GM19239 (cell line): ENCODE measurements around the gene KSR2.

Experiments
- DNase-seq: peaks from one replicate; pipeline ENCODE4 v3.0.0; 2011; ENCODE audit warnings: low spot score; ENCODE audit not compliant: insufficient read length
- FAIRE-seq: peaks from 2 replicates; lab custom pipeline; 2011; peaks lifted over from hg19 to GRCh38; lab: Jason Lieb, UNC

KSR2 gene

DNA sequence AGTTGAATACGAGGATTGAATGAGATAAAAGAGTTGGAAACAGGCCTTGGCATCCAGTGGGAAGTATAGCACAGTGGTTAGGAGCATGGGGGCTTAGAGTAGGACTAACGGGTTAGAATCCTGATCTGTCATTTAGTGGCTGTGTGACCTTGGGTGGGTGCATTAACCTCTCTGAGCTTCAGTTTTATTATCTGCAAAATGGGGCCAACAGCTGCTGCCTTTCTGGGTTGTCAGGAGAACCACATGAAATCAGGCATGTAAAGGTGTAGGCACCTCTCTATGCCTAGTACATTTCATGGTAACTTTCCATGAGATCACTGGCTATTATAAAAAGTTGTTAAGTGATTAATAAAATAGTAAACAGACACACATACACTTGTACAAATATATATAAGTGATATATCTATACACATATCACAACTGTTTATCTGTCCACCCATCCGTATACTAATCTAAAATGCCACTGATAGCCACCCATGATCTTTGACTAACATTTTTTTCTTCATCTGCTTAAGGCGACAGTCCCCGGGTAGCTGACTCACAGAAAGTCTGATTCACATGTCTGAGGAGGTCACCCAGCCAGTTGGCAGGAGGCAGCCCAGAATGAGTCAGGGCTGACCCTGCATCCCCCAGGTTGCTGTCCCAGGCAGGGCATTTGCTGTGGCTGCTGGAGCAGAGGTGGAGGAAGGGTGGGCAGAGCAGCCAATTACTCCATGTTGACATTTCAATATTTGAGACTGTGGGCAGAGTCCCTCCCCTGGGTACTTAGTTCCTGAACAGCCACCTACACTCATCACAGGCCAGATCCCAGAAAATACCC is 481.7 kb downstream of the KSR2 start:
- no peak for DNase-seq
- no peak for FAIRE-seq

DNA sequence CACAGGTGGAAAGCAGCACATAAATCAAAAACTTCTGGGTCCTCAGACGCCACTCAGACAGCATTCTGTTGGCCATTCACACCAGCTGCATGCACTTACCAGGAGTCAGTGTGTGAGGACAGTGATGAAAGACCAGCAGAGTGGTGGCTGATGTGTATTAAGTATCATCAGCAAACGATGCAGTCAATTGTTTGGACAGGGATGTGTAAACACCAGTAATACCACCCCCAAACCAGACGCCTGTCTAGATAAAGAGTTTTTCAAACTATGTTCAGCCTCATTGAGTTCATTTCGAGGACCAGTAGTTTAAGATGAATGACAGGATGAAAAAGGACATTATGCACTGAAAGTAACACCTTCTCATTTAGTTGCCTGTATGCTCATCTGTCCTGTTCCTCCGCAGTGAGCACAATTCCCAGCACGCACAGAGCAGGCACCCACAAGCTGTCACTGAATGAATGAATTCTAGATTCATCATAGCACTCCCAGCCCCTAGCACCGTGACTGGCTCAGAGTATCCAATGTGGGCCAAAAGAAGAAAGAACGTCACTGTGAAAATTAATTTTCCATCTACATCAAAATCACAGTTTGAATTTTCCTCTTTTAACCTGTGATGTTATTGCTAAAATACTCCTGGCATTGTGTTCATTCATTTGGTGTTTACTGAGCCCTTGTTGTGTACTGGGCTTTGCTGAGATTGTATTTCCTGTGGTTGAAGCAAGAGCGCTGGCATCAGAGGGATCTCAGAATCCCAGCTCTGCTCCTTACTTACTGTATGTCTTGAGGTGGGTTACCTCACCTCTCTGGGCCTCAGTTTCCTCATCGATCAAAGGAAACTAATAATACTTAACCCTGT is 482.6 kb downstream of the KSR2 start:
- no peak for DNase-seq
- FAIRE-seq, result no peak

DNA sequence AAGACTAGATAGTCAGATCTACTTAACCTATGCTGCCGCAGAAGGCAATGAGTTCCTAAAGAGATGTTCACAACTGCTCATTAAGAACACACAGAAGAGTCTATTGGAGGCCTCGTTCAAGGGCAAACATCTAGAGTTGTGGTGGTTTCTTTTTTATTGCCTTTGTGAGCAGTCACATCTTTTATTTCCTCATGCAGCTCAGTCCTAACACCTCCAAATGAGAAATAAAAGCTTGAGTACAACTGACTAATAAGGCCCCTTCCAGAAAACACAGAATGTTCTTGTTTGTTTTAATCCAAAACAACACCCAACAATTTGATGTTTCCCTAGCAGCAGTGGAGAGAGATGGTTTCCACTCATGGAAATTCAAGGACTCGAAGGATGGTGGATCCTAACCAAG is 483.9 kb downstream of the KSR2 start:
- FAIRE-seq, result no peak
- DNase-seq, result no peak

DNA sequence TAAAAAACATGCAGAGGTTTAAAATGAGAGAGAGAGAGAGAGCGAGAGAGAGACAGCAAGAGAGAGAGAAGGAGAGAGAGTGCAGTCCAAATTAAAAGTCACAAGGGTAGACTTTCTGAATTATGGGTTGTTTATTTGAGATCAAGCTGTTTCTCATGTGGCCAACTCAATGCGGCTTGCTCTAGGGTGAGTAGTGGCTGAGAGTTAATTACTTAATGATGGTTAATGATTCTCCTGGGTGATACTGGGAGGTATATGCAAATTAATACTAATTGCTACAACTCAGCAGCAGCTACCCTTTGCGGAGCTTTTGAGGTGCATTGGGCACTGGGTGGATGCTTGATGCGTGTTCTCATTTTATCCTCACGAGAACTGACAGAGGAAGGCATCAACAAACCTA is 485.3 kb downstream of the KSR2 start:
- no peak for FAIRE-seq

DNA sequence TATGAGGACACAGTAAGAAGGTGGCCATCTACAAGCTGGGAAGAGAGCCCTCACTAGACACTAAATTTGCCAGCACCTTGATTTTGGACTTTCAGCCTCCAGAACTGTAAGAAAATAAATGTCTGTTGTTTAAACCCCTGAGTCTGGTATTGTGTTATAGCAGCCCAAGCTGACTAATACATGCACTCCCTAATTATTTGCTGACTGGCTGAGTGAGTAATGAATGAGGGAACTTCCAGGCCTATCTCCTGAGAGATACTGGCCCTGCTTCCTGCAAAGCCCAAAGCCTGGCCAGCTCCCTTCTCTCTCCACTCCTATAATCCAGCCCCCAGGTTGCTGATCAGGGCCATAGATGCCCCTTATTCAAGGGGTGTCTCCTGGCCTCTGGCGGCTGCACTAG is 487.3 kb downstream of the KSR2 start:
- FAIRE-seq (no peak), DNase-seq (no peak)

More for the DNA sequence above, 485.3 kb downstream of the KSR2 start:
- DNase-seq, result no peak

DNA sequence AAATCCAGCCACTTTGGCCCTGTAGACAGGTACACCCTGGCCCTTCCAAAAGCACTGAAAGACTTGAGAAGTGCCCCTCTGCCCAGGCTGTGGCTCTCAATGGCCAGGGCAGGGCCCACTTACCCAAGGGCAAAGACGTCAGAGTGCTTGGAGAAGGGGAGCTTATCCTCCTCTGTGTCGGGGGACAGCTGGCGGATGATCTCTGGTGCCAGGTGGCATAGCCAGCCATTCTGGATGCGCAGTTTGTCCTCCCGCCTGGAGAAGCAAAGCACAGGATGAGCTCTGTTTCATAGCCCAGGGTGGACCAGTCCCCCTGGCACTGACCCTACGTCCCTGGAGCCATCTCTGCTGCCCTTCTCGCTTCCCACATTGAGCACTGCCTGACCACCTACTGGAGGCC is 492.4 kb downstream of the KSR2 start:
- FAIRE-seq, result no peak

DNA sequence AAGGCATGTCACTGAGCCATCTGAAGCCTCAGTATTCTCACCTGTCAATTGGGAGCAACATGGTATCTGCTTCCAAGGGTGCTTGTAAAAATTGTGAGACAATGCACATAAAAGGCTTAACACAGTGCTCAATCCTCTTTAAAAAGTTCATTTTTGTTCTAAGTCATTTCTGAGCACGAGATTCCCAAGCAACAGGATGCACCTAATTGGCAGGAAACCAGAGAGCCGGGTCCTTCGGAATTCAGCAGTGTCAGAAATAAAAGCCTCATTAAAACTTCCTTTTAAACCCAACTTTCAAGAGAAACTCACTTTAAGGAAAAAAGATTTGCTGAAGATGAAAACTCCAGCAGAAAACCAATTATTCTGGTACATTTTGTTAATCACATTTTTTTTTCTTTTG is 494.9 kb downstream of the KSR2 start:
- FAIRE-seq (no peak), DNase-seq (no peak)

More for the DNA sequence above, 492.4 kb downstream of the KSR2 start:
- DNase-seq, result no peak

DNA sequence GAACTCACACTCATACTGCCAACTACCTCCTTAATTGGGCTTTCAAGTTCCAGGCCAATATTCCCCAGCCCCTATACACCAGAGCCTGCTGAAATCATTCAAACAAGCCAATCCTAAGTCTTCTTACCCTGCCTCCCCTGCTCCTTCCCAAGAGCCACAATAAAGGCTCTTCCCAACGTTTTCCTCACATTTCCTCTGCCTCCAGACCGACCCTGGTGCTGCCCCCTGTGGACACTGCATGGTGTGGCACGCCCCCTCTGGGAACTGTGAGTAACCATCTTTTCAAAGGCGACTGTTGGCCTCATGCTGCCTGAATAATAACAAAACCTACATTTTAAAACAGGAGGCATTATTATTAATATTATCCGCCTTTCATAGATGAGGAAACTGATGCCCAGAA is 495.8 kb downstream of the KSR2 start:
- FAIRE-seq (no peak), DNase-seq (no peak)

DNA sequence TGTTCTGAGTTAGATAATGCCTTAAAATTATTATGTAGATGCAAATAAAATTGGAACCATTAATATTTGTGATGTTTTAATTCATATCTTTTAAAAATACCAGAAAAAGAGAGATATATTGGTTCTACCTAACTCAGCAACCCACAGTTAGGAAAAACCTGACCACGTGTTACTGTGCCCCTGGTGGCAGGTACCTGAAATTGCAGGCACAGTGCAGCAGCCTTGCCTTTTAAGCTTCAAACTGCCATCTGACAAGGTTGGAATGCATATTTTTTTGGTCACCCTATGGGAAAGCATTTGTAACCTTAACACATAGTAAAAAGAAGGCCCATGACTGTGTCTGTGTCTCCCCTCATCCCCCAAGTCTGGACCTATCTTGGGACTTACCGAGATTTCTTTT is 498.0 kb downstream of the KSR2 start:
- DNase-seq (no peak), FAIRE-seq (no peak)

DNA sequence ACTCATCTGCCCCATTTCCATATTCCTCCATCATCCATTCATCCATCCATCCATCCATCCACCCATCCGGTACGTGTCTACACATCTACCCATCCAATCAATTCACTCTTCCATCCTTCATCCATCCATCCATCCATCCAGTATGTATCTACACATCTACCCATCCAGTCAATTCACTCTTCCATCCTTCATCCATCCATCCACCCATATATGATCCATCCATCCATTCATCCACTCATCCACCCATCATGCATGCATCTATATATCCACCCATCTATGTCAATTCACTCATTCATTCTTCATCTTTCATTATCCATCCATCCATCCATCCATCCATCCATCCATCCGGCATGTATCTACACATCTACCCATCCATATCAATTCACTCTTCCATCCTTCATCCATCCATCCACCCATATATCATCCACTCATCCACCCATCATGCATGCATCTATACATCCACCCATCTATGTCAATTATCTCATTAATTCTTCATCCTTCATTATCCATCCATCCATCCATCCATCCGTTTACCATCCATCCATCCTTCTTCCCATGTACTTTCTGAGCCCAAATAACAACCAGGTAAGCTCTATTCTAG is 498.8 kb downstream of the KSR2 start:
- FAIRE-seq (no peak), DNase-seq (no peak)

DNA sequence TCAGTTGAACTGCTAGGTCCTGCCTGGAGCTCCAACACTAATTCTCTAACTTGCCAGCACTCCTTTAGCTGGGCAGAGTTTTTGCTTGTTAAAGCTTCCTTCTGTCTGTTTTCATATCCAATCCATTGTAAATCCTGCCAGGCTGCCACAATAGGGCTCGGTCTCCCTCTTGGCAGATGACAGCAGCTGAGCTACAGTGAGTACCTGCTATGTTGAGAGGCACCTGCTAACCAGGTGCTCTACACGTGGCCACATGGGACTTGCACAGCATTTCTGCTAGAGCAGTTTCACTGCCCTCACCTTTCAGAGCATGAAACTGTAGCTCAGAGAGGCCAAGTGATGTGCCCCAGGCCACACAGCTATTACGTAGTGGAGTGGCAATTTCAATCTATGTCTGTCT is 500.8 kb downstream of the KSR2 start:
- FAIRE-seq, result no peak

DNA sequence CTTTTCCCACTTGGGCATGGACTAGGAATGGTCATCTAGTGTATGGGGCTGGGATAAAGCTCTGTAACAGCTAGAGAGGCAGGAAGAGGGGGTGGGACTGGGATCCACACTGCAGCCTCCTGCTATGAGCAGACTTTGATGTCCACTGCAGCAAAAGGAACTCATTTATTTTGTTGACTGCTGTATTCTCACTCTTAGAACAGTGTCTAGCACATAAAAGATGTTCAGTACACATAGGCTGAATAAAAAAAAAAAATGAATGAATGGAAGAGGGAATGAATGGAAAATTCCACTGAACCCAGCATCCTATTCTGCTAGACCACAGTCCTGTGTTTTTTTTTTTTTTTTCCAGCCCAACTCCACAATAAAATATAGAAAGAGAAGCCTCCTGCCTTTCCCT is 501.2 kb downstream of the KSR2 start:
- DNase-seq, result no peak
- FAIRE-seq, result no peak

More for the DNA sequence above, 500.8 kb downstream of the KSR2 start:
- no peak for DNase-seq

DNA sequence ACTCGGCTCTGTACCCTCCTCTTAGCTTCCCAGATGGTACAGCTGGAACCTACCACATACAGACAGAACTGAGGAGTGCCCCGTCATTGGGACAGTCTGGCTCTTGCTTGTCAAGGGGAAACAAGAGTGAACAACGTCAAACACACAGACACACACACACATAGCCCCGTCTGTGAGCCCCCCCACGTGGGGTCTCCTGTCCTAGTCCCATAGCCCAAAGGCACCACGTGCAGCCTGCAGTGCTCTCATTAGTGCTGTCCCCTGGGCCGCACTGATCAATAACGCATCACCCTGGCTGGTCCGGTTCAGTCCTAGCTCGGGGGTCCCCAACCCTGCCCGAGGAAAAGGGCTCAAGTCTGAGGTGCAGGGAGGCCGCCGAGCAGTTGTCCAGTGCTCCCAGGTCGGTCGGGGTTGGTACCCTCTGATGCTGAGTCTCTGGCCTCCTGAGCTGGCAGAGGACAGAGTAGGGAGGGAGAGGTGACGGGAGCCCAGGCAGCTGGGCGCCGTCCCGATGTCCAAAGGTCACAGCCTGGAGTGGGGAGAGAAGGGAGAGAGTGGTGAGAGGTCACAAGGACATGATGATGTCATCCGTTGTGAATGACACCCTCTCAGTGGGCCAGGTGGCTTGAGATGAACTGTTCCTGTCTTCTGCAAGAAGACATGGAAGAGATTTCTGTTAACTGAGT is 502.0 kb downstream of the KSR2 start:
- FAIRE-seq (no peak), DNase-seq (no peak)

DNA sequence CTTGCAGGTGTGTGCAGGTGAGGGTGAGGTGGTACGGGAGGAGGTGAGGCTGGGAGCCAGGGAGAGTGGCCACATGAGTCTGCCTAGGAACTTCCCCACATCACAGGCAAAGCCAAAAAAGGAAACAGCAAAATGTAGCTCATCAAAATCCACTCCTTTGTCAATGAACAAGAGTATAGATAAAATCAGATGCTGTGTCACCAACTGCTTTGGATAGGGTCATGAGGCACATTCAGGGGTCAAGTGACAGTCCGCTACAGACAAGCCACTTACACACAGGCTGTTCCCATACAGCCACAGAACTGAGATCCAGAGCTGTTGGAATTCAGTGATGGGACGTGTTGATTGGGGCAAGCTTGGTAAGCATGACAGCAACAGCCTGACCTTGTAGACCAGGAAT is 507.1 kb downstream of the KSR2 start:
- no peak for DNase-seq
- FAIRE-seq, result no peak

DNA sequence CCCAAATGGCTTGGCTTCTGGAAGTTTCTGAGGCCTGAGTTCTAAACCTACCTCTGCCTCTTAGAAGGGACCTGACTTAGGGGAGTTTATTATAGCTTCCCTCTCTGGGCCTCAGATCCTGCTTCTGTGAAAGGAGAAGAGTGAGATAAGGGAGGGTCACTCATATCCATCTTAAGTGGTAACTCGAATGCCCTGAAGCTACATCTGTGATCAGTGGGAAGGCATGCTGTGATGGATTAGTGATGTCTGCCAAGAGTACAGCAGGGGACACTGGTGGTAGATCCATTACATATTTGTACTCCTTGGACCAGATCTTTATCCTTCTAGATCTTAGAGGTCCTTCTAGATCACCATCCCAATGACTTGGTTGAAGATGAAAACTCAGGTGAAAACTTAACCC is 509.6 kb downstream of the KSR2 start:
- FAIRE-seq (no peak), DNase-seq (no peak)

DNA sequence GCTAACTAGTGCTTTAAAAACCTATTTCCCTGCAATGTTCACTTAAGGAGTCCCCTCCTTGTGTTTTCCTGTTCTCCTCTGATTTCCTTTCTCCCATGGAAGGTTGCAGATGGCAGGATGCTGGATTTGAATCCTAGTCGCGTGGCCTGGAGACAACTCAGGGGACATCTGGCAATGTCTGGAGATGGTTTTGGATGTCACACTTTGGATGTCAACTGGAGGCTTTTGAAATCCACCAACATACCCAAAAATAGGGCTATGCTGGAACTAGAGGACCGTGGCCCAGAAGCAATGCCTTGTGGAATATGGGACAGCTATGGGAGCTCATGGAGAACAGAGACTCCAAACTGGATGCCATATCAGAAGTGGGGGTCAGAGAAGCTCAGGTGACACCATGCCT is 511.6 kb downstream of the KSR2 start:
- DNase-seq (no peak), FAIRE-seq (no peak)

DNA sequence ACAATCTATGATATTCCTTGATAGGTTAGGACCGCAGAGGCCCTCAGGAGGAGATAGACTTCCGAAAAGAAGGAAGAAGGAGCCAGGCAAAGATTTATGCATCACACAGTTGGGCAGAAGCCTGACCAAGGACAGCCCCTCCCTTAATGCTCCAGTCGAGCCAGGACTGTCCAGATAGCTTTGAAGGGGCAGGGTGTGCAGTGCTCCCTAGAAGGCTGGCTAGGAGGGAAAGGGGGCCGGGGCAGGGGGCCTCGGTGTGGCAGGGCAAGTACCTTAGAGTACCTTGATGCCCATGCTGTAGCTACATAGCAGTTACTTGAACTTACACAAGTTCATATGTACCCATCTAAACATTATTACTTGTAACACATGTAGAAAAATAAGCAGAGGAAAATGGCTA is 512.7 kb downstream of the KSR2 start:
- FAIRE-seq, result no peak
- no peak for DNase-seq

DNA sequence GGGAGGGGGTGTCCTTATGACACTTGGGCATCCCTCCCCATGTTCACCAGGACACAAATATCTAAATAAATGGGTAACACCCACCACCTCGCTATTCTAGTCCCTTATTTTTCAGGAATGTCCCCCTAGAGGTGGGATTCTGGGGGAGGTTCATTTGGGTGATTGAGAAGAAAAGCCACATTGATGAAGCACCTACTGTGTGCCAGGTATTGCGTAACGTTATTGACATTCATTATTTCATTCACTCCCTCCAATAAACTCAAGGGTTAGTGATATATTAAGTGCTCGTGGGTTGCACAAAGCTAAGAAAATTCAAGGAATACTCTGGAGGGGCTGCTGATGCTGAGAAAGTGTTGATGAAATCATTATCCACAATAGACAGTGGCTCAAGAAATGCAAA is 514.8 kb downstream of the KSR2 start:
- no peak for FAIRE-seq

DNA sequence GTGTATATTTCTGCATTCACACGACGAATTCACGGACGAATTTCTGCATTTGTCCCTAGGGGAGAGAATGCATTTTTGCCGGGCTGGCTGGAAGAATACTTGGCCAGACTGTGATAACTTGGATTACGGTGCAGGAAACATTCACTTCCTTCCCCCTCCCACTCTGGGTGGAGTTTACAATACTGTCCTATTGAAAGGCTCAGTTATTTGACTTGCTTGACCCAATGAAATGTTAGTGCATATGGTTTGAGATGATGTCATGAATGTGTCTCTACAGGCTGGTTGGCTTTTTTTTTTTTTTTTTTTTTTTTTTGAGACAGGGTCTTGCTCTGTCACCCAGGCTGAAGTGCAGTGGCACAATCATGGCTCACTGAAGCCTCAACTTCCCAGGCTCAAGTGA is 516.7 kb downstream of the KSR2 start:
- FAIRE-seq, result no peak
- DNase-seq, result no peak

More for the DNA sequence above, 514.8 kb downstream of the KSR2 start:
- DNase-seq, result no peak

DNA sequence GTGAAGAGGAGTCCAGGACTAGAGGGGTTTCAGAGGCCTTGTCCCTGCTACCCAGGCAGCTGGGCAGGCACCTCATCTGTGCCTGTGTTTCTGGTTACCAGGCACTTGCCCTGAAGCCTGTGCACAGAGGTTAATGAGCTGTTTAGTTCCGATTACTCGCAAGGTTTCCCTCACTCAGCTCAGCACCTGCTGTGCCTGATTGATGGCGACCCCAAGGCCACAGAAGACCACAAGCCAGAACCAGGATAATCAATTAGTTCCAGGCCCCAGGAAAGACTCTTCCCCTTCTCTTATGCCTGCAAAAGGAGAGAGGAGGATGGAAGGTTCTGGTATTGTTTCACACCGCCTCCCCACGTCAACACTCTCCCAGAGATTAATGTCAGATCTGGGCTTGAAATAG is 518.6 kb downstream of the KSR2 start:
- no peak for FAIRE-seq
- DNase-seq, result no peak
